HCT116 (cell line): ENCODE results near the gene LSM11.

Experiments
- CBX3 ChIP-seq: IDR thresholded peaks from 2 replicates; pipeline ENCODE4 v1.6.1; 2012; ENCODE audit warnings: low read depth
- EZH2 ChIP-seq: fragments of 200-600 bp; sonication (generic); IDR thresholded peaks from 2 replicates; pipeline ENCODE4 v1.6.1; 2017; ENCODE audit warnings: antibody characterized with exemption, mixed run types
- EZH2phosphoT487 ChIP-seq: fragments of 200-600 bp; IDR thresholded peaks from 2 replicates; pipeline ENCODE4 v1.6.1; 2018; ENCODE audit warnings: antibody characterized with exemption, borderline replicate concordance
- FOSL1 ChIP-seq: IDR thresholded peaks from 2 replicates; pipeline ENCODE4 v1.6.1; 2012; ENCODE audit warnings: low read depth
- POLR2A ChIP-seq: IDR thresholded peaks from 2 replicates; pipeline ENCODE4 v1.7.0; 2011; ENCODE audit warnings: borderline replicate concordance; ENCODE audit not compliant: insufficient read depth, insufficient read length; ENCODE audit errors: extremely low read depth
- POLR2AphosphoS5 ChIP-seq: IDR thresholded peaks from 2 replicates; pipeline ENCODE4 v1.6.1; 2011; ENCODE audit warnings: mild to moderate bottlenecking, low read depth, low read length, moderate library complexity
- RAD21 ChIP-seq: IDR thresholded peaks from 2 replicates; pipeline ENCODE4 v1.6.1; 2012; ENCODE audit warnings: low read depth, mild to moderate bottlenecking
- SP1 ChIP-seq: IDR thresholded peaks from 2 replicates; pipeline ENCODE4 v1.6.1; 2012; ENCODE audit warnings: low read depth
- SRF ChIP-seq: IDR thresholded peaks from 2 replicates; pipeline ENCODE4 v1.6.1; 2012; ENCODE audit warnings: low read depth
- ZFX ChIP-seq: fragments of 450-650 bp; IDR thresholded peaks from 2 replicates; pipeline ENCODE4 v1.6.1; 2017
- TF ChIP-seq, protein P1 (sequence below), 3 experiments: fragments of 200-600 bp in 1 of 3; sonication (generic) in 1 of 3; IDR thresholded peaks in 2 of 3; conservative IDR thresholded peaks in 1 of 3; 2 replicates each; pipeline ENCODE4 v1.5.1; 2012 to 2017; ENCODE audit warnings: low read depth in 2 of 3, low read length in 2 of 3, antibody characterized with exemption in 1 of 3, borderline replicate concordance in 1 of 3, control low read depth in 1 of 3, mild to moderate bottlenecking in 1 of 3, mixed read lengths in 1 of 3, mixed run types in 1 of 3, moderate library complexity in 1 of 3; ENCODE audit not compliant: insufficient read depth in 1 of 3
- TF ChIP-seq, protein P2 (sequence below): IDR thresholded peaks from 2 replicates; pipeline ENCODE4 v1.6.1; 2011; ENCODE audit warnings: mild to moderate bottlenecking, low read length, moderate library complexity; ENCODE audit not compliant: insufficient replicate concordance; ENCODE audit errors: extremely low read depth
- TF ChIP-seq, protein P3 (sequence below): IDR thresholded peaks from 2 replicates; pipeline ENCODE4 v1.6.1; 2012; ENCODE audit warnings: low read depth
- TF ChIP-seq, protein P4 (sequence below): IDR thresholded peaks from 2 replicates; pipeline ENCODE4 v1.6.1; 2012

DNA sequence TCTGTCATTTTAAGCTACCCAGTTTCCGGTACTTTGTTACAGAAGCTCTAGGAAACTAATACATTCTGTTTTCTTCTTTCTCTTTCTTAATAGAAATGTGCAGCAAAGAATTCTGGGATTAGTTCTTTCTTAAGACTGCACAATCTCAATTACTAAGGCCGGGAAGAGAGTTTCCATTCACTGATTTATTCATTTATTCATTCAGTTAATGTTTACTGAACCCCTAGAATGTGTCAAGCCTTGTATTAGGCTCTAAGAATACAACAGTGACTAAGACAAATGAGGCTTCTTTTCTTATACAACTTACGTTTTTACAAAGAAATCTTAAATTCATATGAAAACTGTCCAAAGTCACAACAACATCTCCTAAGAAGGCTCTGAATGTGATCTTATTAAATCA is 39.8 kb upstream of the LSM11 start:
- TF ChIP-seq, protein P1, sequence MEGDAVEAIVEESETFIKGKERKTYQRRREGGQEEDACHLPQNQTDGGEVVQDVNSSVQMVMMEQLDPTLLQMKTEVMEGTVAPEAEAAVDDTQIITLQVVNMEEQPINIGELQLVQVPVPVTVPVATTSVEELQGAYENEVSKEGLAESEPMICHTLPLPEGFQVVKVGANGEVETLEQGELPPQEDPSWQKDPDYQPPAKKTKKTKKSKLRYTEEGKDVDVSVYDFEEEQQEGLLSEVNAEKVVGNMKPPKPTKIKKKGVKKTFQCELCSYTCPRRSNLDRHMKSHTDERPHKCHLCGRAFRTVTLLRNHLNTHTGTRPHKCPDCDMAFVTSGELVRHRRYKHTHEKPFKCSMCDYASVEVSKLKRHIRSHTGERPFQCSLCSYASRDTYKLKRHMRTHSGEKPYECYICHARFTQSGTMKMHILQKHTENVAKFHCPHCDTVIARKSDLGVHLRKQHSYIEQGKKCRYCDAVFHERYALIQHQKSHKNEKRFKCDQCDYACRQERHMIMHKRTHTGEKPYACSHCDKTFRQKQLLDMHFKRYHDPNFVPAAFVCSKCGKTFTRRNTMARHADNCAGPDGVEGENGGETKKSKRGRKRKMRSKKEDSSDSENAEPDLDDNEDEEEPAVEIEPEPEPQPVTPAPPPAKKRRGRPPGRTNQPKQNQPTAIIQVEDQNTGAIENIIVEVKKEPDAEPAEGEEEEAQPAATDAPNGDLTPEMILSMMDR (IDR thresholded peaks at IDR 0.05 in 2 of 3, conservative IDR thresholded peaks at IDR 0.05 in 1 of 3; ENCODE audit: borderline replicate concordance in 1 of 3, insufficient read depth in 1 of 3, low read depth in 2 of 3, low read length in 2 of 3) = no peak
- TF ChIP-seq, protein P2, sequence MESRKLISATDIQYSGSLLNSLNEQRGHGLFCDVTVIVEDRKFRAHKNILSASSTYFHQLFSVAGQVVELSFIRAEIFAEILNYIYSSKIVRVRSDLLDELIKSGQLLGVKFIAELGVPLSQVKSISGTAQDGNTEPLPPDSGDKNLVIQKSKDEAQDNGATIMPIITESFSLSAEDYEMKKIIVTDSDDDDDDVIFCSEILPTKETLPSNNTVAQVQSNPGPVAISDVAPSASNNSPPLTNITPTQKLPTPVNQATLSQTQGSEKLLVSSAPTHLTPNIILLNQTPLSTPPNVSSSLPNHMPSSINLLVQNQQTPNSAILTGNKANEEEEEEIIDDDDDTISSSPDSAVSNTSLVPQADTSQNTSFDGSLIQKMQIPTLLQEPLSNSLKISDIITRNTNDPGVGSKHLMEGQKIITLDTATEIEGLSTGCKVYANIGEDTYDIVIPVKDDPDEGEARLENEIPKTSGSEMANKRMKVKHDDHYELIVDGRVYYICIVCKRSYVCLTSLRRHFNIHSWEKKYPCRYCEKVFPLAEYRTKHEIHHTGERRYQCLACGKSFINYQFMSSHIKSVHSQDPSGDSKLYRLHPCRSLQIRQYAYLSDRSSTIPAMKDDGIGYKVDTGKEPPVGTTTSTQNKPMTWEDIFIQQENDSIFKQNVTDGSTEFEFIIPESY = no peak
- TF ChIP-seq EZH2 (no peak), CBX3 (no peak), POLR2AphosphoS5 (no peak), SRF (no peak), POLR2A (no peak), ZFX (no peak), EZH2phosphoT487 (no peak), FOSL1 (no peak), SP1 (no peak), RAD21 (no peak)
- TF ChIP-seq, protein P3, sequence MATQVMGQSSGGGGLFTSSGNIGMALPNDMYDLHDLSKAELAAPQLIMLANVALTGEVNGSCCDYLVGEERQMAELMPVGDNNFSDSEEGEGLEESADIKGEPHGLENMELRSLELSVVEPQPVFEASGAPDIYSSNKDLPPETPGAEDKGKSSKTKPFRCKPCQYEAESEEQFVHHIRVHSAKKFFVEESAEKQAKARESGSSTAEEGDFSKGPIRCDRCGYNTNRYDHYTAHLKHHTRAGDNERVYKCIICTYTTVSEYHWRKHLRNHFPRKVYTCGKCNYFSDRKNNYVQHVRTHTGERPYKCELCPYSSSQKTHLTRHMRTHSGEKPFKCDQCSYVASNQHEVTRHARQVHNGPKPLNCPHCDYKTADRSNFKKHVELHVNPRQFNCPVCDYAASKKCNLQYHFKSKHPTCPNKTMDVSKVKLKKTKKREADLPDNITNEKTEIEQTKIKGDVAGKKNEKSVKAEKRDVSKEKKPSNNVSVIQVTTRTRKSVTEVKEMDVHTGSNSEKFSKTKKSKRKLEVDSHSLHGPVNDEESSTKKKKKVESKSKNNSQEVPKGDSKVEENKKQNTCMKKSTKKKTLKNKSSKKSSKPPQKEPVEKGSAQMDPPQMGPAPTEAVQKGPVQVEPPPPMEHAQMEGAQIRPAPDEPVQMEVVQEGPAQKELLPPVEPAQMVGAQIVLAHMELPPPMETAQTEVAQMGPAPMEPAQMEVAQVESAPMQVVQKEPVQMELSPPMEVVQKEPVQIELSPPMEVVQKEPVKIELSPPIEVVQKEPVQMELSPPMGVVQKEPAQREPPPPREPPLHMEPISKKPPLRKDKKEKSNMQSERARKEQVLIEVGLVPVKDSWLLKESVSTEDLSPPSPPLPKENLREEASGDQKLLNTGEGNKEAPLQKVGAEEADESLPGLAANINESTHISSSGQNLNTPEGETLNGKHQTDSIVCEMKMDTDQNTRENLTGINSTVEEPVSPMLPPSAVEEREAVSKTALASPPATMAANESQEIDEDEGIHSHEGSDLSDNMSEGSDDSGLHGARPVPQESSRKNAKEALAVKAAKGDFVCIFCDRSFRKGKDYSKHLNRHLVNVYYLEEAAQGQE = no peak
- TF ChIP-seq, protein P4, sequence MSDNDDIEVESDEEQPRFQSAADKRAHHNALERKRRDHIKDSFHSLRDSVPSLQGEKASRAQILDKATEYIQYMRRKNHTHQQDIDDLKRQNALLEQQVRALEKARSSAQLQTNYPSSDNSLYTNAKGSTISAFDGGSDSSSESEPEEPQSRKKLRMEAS = no peak
